Esophagus squamous epithelium (tissue), 4 donors: ENCODE data around the gene PCDHA13.
"Not testable (repeated sequence)": the region's sequence is repeated elsewhere in the genome, so short reads cannot be mapped to it uniquely, and the experiment has no call there.

ENCODE experiments used
- CTCF ChIP-seq, 6 experiments: fragments of 450-650 bp in 4 of 6; fragments of 200-600 bp in 2 of 6; sonication (generic) in 2 of 6; IDR thresholded peaks; one replicate each; pipeline ENCODE4 v1.5.1; 2016 to 2019; ENCODE audit warnings: antibody characterized with exemption in 6 of 6, mild to moderate bottlenecking in 4 of 6, moderate library complexity in 4 of 6
- POLR2A ChIP-seq, 4 donors: fragments of 450-650 bp; IDR thresholded peaks; one replicate each; pipeline ENCODE4 v1.6.1; 2017; ENCODE audit warnings: antibody characterized with exemption in 4 of 4, mild to moderate bottlenecking in 4 of 4, moderate library complexity in 3 of 4

DNA sequence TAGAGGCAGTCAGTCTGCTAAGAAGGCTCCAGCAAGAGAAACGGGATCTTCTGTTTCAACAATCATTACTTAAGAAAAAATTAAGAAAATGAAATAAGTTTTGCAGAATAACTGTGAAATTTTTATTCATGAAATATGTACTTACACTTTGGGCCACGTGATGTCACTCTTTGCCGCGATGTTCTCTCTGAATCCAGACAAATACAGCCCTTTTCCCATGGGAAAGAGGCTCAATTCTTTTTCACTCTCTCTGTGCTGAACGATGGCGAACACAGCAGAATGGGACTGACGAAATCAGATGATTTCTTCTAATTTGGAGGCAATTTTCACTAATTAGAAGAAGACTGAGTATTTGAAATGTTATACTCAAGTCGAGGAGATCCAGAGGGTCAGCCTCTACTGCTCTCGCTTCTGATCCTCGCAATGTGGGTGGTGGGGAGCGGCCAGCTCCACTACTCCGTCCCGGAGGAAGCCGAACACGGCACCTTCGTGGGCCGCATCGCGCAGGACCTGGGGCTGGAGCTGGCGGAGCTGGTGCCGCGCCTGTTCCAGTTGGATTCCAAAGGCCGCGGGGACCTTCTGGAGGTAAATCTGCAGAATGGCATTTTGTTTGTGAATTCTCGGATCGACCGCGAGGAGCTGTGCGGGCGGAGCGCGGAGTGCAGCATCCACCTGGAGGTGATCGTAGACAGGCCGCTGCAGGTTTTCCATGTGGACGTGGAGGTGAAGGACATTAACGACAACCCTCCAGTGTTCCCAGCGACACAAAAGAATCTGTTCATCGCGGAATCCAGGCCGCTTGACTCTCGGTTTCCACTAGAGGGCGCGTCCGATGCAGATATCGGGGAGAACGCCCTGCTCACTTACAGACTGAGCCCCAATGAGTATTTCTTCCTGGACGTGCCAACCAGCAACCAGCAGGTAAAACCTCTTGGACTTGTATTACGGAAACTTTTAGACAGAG is 33.5 kb upstream of the PCDHA13 start, which contains the start of gene PCDHA9:
- not testable (repeated sequence) for TF ChIP-seq POLR2A, CTCF (IDR thresholded peaks at IDR 0.05)
